Spleen (tissue), 11 donors: ENCODE data around the gene CELF1. TPM values are rescaled to one million over a fixed set of nuclear protein-coding genes. Genes with fewer than 3 reads are reported as not detected.
A peak's percentile ranks its signal among the peaks of the same experiment; 100 is the strongest.

Experiments used
- DNase-seq: peaks from one replicate; pipeline ENCODE4 v3.0.0-alpha.2; 2020
- H3K27ac ChIP-seq, 8 donors: fragments of 200-600 bp; sonication (generic) in 7 of 8; 1 replicate in 4 of 8; 2 replicates in 4 of 8; pipeline versions ENCODE4 v1.5.0 to v1.8.0; 2016 to 2021; ENCODE audit warnings: inconsistent platforms in 4 of 8, mild to moderate bottlenecking in 4 of 8, moderate library complexity in 1 of 8
- H3K27me3 ChIP-seq, 7 donors: fragments of 200-600 bp; sonication (generic) in 6 of 7; replicated peaks in 1 of 7; 1 replicate in 4 of 7; 2 replicates in 3 of 7; pipeline versions ENCODE4 v1.5.0 to v1.8.0; 2016 to 2021; ENCODE audit warnings: inconsistent platforms in 3 of 7, mild to moderate bottlenecking in 1 of 7
- H3K36me3 ChIP-seq, 6 donors: fragments of 200-600 bp; sonication (generic) in 5 of 6; 1 replicate in 4 of 6; 2 replicates in 2 of 6; pipeline versions ENCODE4 v1.5.0 to v1.8.0; 2016 to 2021; ENCODE audit warnings: inconsistent platforms in 2 of 6
- H3K4me1 ChIP-seq, 6 donors: fragments of 200-600 bp; sonication (generic) in 5 of 6; 1 replicate in 3 of 6; 2 replicates in 3 of 6; pipeline versions ENCODE4 v1.5.0 to v1.8.0; 2016 to 2021; ENCODE audit warnings: inconsistent platforms in 3 of 6
- H3K4me3 ChIP-seq, 8 donors: fragments of 200-600 bp; sonication (generic) in 7 of 8; 1 replicate in 4 of 8; 2 replicates in 4 of 8; pipeline versions ENCODE4 v1.5.0 to v1.8.0; 2016 to 2021; ENCODE audit warnings: inconsistent platforms in 4 of 8, mild to moderate bottlenecking in 4 of 8, moderate library complexity in 2 of 8
- H3K9me3 ChIP-seq, 8 donors: fragments of 200-600 bp; sonication (generic) in 7 of 8; 1 replicate in 4 of 8; 2 replicates in 4 of 8; pipeline versions ENCODE4 v1.5.0 to v1.8.0; 2016 to 2021; ENCODE audit warnings: inconsistent platforms in 4 of 8
- POLR2A ChIP-seq, 3 donors: fragments of 450-650 bp; IDR thresholded peaks; one replicate each; pipeline ENCODE4 v1.5.1; 2017; ENCODE audit warnings: antibody characterized with exemption in 3 of 3, mild to moderate bottlenecking in 1 of 3
- POLR2AphosphoS5 ChIP-seq, 3 donors: sonication (generic); formaldehyde crosslinking; IDR thresholded peaks; one replicate each; pipeline ENCODE4 v1.5.1; 2017; ENCODE audit warnings: antibody characterized with exemption in 3 of 3
- WGBS, 5 donors: extraction: QIAGEN DNeasy Blood & Tissue Kit in 3 of 5; methylation state at CpG; one replicate each; pipeline versions ENCODE4 v1.1.5 to v1.1.7; 2013 to 2018; 5-methylcytosine and 5-hydroxymethylcytosine counted together
- intact Hi-C: fragments of 100-400 bp; cut with DNase I; formaldehyde crosslinking; loops from one replicate; pipeline ENCODE4 v1.15.0; 2023; ENCODE audit warnings: low total_unique reads
- polyA plus RNA-seq, 3 donors: library from polyadenylated mRNA; stranded (reverse); fragments of 200-250 nt; gene quantifications; one replicate each; pipeline ENCODE4 v1.2.1, GENCODE V29; 2013
- total RNA-seq, 7 donors: library from RNA; depleted of rRNA in 3 of 7; stranded (reverse); fragments of >200 nt in 3 of 7; fragmentation: NEBNext Ultra II Directional in 4 of 7; extraction: Animal tissue kit (Norgen Biotek cat#: 25700) in 4 of 7; gene quantifications; one replicate each; pipeline versions ENCODE4 v1.1.0 to v1.2.1, GENCODE V29; 2016 to 2021
- TF ChIP-seq, protein P1 (sequence below), 11 experiments: fragments of 200-600 bp in 7 of 11; fragments of 450-650 bp in 4 of 11; sonication (generic) in 4 of 11; IDR thresholded peaks in 8 of 11; conservative IDR thresholded peaks in 3 of 11; 1 replicate in 7 of 11; 2 replicates in 4 of 11; pipeline versions ENCODE4 v1.4.0 to v1.8.0; 2016 to 2021; ENCODE audit warnings: antibody characterized with exemption in 11 of 11, inconsistent platforms in 4 of 11, mild to moderate bottlenecking in 1 of 11
- donor health status: healthy with polysubstance abuse.
- donor health status: DM: no; HTN: no; CAD: no; lungs with moderate emphysema.
- donor health status: DM: no; HTN: no; CAD: no.
- donor health status: Bipolar disorder and iron deficiency.
- donor health status: healthy.
- donor health status: DM: no; HTN: no; CAD: no.
- donor health status: DM: yes; HTN: yes; CAD: no.

Gene CELF1
- total and polyA plus RNA-seq, 10 donors = 18.5 to 171 (median 116) TPM

GRCh38 chr11:47509077-47509536 lies 43.8 kb downstream of the CELF1 start:
- no peak for DNase-seq
- no peak overlapping the region for H3K4me3 ChIP-seq
- peak overlapping the region in 6 of 8 donors; percentile 41 to 70 (median 62) for H3K27ac ChIP-seq
- WGBS, 5 donors = 58 to 69% (median 63%) methylated on average over 4 of the region's 4 CpGs
- peaks cover 40 to 100% (median 78%) of the 10 kb centered on the region in 6 donors for H3K4me1 ChIP-seq
- H3K36me3 ChIP-seq = no peaks in the 10 kb centered on the region
- H3K9me3 ChIP-seq = no peaks in the 10 kb centered on the region
- TF ChIP-seq, protein P1, sequence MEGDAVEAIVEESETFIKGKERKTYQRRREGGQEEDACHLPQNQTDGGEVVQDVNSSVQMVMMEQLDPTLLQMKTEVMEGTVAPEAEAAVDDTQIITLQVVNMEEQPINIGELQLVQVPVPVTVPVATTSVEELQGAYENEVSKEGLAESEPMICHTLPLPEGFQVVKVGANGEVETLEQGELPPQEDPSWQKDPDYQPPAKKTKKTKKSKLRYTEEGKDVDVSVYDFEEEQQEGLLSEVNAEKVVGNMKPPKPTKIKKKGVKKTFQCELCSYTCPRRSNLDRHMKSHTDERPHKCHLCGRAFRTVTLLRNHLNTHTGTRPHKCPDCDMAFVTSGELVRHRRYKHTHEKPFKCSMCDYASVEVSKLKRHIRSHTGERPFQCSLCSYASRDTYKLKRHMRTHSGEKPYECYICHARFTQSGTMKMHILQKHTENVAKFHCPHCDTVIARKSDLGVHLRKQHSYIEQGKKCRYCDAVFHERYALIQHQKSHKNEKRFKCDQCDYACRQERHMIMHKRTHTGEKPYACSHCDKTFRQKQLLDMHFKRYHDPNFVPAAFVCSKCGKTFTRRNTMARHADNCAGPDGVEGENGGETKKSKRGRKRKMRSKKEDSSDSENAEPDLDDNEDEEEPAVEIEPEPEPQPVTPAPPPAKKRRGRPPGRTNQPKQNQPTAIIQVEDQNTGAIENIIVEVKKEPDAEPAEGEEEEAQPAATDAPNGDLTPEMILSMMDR (IDR thresholded peaks at IDR 0.05 in 8 of 11, conservative IDR thresholded peaks at IDR 0.05 in 3 of 11) = no peak
- TF ChIP-seq POLR2A (IDR thresholded peaks at IDR 0.05) (no peak), POLR2AphosphoS5 (IDR thresholded peaks at IDR 0.05) (no peak)
- intact Hi-C loops = no loop called here
- no peaks in the 10 kb centered on the region for H3K27me3 ChIP-seq

- TF ChIP-seq POLR2A (IDR thresholded peaks at IDR 0.05) (no peak), POLR2AphosphoS5 (IDR thresholded peaks at IDR 0.05) (no peak)
- TF ChIP-seq, protein P1 (IDR thresholded peaks at IDR 0.05 in 8 of 11, conservative IDR thresholded peaks at IDR 0.05 in 3 of 11) = no peak
- peaks cover 38 to 100% (median 72%) of the 10 kb centered on the region in 6 donors for H3K4me1 ChIP-seq
- H3K4me3 ChIP-seq = no peak overlapping the region
- no peaks in the 10 kb centered on the region for H3K9me3 ChIP-seq
- DNase-seq = no peak
- 66 to 89% (median 83%) methylated on average over 8 of the region's 8 CpGs for WGBS, 5 donors
- no peaks in the 10 kb centered on the region for H3K36me3 ChIP-seq
- intact Hi-C loops = no loop called here
- no peaks in the 10 kb centered on the region for H3K27me3 ChIP-seq
- H3K27ac ChIP-seq = peak overlapping the region in 6 of 8 donors; percentile 28 to 70 (median 62)
Observed at GRCh38 chr11:47508240-47508957, 44.5 kb downstream of the CELF1 start.

GRCh38 chr11:47507563-47508239 lies 45.2 kb downstream of the CELF1 start:
- no peak overlapping the region for H3K4me3 ChIP-seq
- peak overlapping the region in 6 of 8 donors; percentile 10 to 70 (median 62) for H3K27ac ChIP-seq
- no peaks in the 10 kb centered on the region for H3K27me3 ChIP-seq
- intact Hi-C loops = no loop called here
- 27 to 55% (median 38%) methylated on average over 1 of the region's 1 CpG for WGBS, 5 donors
- peaks cover 0 to 2% (median 0%) of the 10 kb centered on the region in 6 donors for H3K36me3 ChIP-seq
- TF ChIP-seq, protein P1 (IDR thresholded peaks at IDR 0.05 in 8 of 11, conservative IDR thresholded peaks at IDR 0.05 in 3 of 11) = no peak
- TF ChIP-seq POLR2A (IDR thresholded peaks at IDR 0.05) = no peak
- TF ChIP-seq POLR2AphosphoS5 (IDR thresholded peaks at IDR 0.05) = no peak
- H3K9me3 ChIP-seq = no peaks in the 10 kb centered on the region
- no peak for DNase-seq
- peaks cover 35 to 100% (median 67%) of the 10 kb centered on the region in 6 donors for H3K4me1 ChIP-seq
